H9 (cell line): ENCODE measurements around the gene ZRSR2. TPM values are rescaled to one million over a fixed set of nuclear protein-coding genes. Genes with fewer than 3 reads are reported as not detected.

Source experiments
- DNase-seq: peaks from one replicate; pipeline ENCODE4 v3.0.0-alpha.2; 2017
- H2AFZ ChIP-seq: one replicate; pipeline ENCODE4 v1.6.1; 2013; ENCODE audit warnings: mild to moderate bottlenecking, low read length, control low read depth, moderate library complexity
- H2AK5ac ChIP-seq: 2 replicates; pipeline ENCODE4 v1.6.1; 2013; ENCODE audit warnings: low read length, control low read depth, mixed read lengths; ENCODE audit not compliant: insufficient read length
- H2BK120ac ChIP-seq: one replicate; pipeline ENCODE4 v1.6.1; 2013; ENCODE audit warnings: low read depth, mild to moderate bottlenecking, low read length, control low read depth, inconsistent platforms; ENCODE audit not compliant: poor library complexity, severe bottlenecking
- H2BK12ac ChIP-seq: 2 replicates; pipeline ENCODE4 v1.6.1; 2013; ENCODE audit warnings: low read length, control low read depth, mixed read lengths, low read depth; ENCODE audit not compliant: insufficient read length
- H2BK15ac ChIP-seq: 2 replicates; pipeline ENCODE4 v1.6.1; 2013; ENCODE audit warnings: low read depth, low read length, control low read depth
- H2BK20ac ChIP-seq: one replicate; pipeline ENCODE4 v1.6.1; 2013; ENCODE audit warnings: low read depth, mild to moderate bottlenecking, low read length, control low read depth, inconsistent platforms; ENCODE audit not compliant: poor library complexity, severe bottlenecking
- H2BK5ac ChIP-seq: 2 replicates; pipeline ENCODE4 v1.6.1; 2013; ENCODE audit warnings: low read length, control low read depth, mixed read lengths; ENCODE audit not compliant: insufficient read length
- H3K14ac ChIP-seq: 2 replicates; pipeline ENCODE4 v1.6.1; 2013; ENCODE audit warnings: low read length, control low read depth; ENCODE audit not compliant: insufficient read depth
- H3K18ac ChIP-seq: 2 replicates; pipeline ENCODE4 v1.6.1; 2013; ENCODE audit warnings: low read depth, mild to moderate bottlenecking, mixed read lengths, low read length, control low read depth; ENCODE audit not compliant: insufficient read length
- H3K23ac ChIP-seq: 2 replicates; pipeline ENCODE4 v1.6.1; 2013; ENCODE audit warnings: low read length, control low read depth, mixed read lengths, low read depth; ENCODE audit not compliant: insufficient read length
- H3K23me2 ChIP-seq: 2 replicates; pipeline ENCODE4 v1.6.1; 2013; ENCODE audit warnings: low read depth, mild to moderate bottlenecking, mixed read lengths, low read length, control low read depth; ENCODE audit not compliant: insufficient read length, poor library complexity, severe bottlenecking
- H3K27ac ChIP-seq: 2 replicates; pipeline ENCODE4 v1.5.1; 2013; ENCODE audit warnings: low read length, control low read depth, mixed read lengths, low read depth; ENCODE audit not compliant: insufficient read length
- H3K27me3 ChIP-seq: 2 replicates; pipeline ENCODE4 v1.6.1; 2013; ENCODE audit warnings: low read length, control low read depth, inconsistent platforms; ENCODE audit not compliant: insufficient read depth
- H3K4ac ChIP-seq: 2 replicates; pipeline ENCODE4 v1.6.1; 2013; ENCODE audit warnings: low read depth, mild to moderate bottlenecking, control low read depth, inconsistent platforms, low read length, moderate library complexity
- H3K4me1 ChIP-seq: 2 replicates; pipeline ENCODE4 v1.6.1; 2013; ENCODE audit warnings: low read length, control low read depth, inconsistent platforms; ENCODE audit not compliant: insufficient read depth
- H3K4me2 ChIP-seq: 2 replicates; pipeline ENCODE4 v1.6.1; 2013; ENCODE audit warnings: low read length, control low read depth, mixed read lengths; ENCODE audit not compliant: insufficient read length, insufficient read depth
- H3K56ac ChIP-seq: 2 replicates; pipeline ENCODE4 v1.6.1; 2013; ENCODE audit warnings: low read depth, mild to moderate bottlenecking, mixed read lengths, low read length, control low read depth; ENCODE audit not compliant: insufficient read length
- H3K79me1 ChIP-seq: 2 replicates; pipeline ENCODE4 v1.6.1; 2013; ENCODE audit warnings: low read depth, mild to moderate bottlenecking, moderate library complexity, low read length, control low read depth, inconsistent platforms; ENCODE audit not compliant: insufficient read depth, poor library complexity, severe bottlenecking
- H3K79me2 ChIP-seq: 2 replicates; pipeline ENCODE4 v1.6.1; 2013; ENCODE audit warnings: low read length, control low read depth, inconsistent platforms; ENCODE audit not compliant: insufficient read depth
- H3K9ac ChIP-seq: 2 replicates; pipeline ENCODE4 v1.6.1; 2013; ENCODE audit warnings: low read length, control low read depth, mixed read lengths; ENCODE audit not compliant: insufficient read length; ENCODE audit errors: extremely low read depth
- H3K9me3 ChIP-seq: one replicate; pipeline ENCODE4 v1.6.1; 2013; ENCODE audit warnings: low read depth, low read length, inconsistent platforms; ENCODE audit not compliant: control insufficient read depth
- H3T11ph ChIP-seq: one replicate; pipeline ENCODE4 v1.6.1; 2013; ENCODE audit warnings: mild to moderate bottlenecking, low read length, control low read depth, inconsistent platforms
- H4K20me1 ChIP-seq: one replicate; pipeline ENCODE4 v1.6.1; 2013; ENCODE audit not compliant: control insufficient read depth, insufficient read length, insufficient read depth
- H4K5ac ChIP-seq: 2 replicates; pipeline ENCODE4 v1.6.1; 2013; ENCODE audit warnings: low read depth, mild to moderate bottlenecking, mixed read lengths, low read length, control low read depth; ENCODE audit not compliant: insufficient read length
- H4K8ac ChIP-seq: replicated peaks from 2 replicates; pipeline ENCODE4 v1.6.1; 2013; ENCODE audit warnings: low read length, control low read depth, mixed read lengths, low read depth; ENCODE audit not compliant: insufficient read length
- H4K91ac ChIP-seq: 2 replicates; pipeline ENCODE4 v1.6.1; 2013; ENCODE audit warnings: low read depth, mild to moderate bottlenecking, moderate library complexity, mixed read lengths, low read length, control low read depth; ENCODE audit not compliant: insufficient read length
- H3K27ac Mint-ChIP-seq, 3 experiments: 2 replicates in 2 of 3; 3 replicates in 1 of 3; pipeline ENCODE4 v1.8.0; 2020 to 2021; ENCODE audit warnings: mixed read lengths in 3 of 3, mild to moderate bottlenecking in 1 of 3, moderate library complexity in 1 of 3
- H3K27me3 Mint-ChIP-seq: 2 replicates; pipeline ENCODE4 v1.8.0; 2021; ENCODE audit warnings: low read depth, mild to moderate bottlenecking, moderate library complexity, mixed read lengths
- H3K36me3 Mint-ChIP-seq, 3 experiments: 2 replicates in 2 of 3; 3 replicates in 1 of 3; pipeline ENCODE4 v1.8.0; 2020 to 2021; ENCODE audit warnings: low read depth in 3 of 3, mixed read lengths in 3 of 3; ENCODE audit not compliant: insufficient read depth in 1 of 3
- H3K4me1 Mint-ChIP-seq, 2 experiments: 2 replicates each; pipeline ENCODE4 v1.8.0; 2020; ENCODE audit warnings: mixed read lengths in 2 of 2
- H3K4me3 Mint-ChIP-seq, 2 experiments: 2 replicates in 1 of 2; 3 replicates in 1 of 2; pipeline ENCODE4 v1.8.0; 2020 to 2021; ENCODE audit warnings: mild to moderate bottlenecking in 2 of 2, mixed read lengths in 2 of 2, moderate library complexity in 1 of 2
- H3K9me3 Mint-ChIP-seq, 2 experiments: 2 replicates in 1 of 2; 3 replicates in 1 of 2; pipeline ENCODE4 v1.8.0; 2020; ENCODE audit warnings: mild to moderate bottlenecking in 2 of 2, mixed read lengths in 2 of 2, moderate library complexity in 1 of 2
- CTCF ChIP-seq: fragments of 200-600 bp; sonication (generic); conservative IDR thresholded peaks from 3 replicates; pipeline ENCODE4 v1.8.0; 2021; ENCODE audit warnings: antibody characterized with exemption, mild to moderate bottlenecking
- WGBS: extraction: QIAGEN DNeasy Blood & Tissue Kit; methylation state at CpG from one replicate; pipeline ENCODE4 v1.1.7; 2013; ENCODE audit warnings: missing lambda C conversion rate, low lambda C conversion rate, mixed read lengths; ENCODE audit not compliant: insufficient read length; ENCODE audit errors: extremely low coverage; 5-methylcytosine and 5-hydroxymethylcytosine counted together
- total RNA-seq: library from RNA; stranded (reverse); gene quantifications from 2 replicates; pipeline ENCODE4 v1.2.1, GENCODE V29; 2021

ZRSR2 gene
- total RNA-seq, 1 experiment from 2014 or later, result 21.1 TPM

DNA sequence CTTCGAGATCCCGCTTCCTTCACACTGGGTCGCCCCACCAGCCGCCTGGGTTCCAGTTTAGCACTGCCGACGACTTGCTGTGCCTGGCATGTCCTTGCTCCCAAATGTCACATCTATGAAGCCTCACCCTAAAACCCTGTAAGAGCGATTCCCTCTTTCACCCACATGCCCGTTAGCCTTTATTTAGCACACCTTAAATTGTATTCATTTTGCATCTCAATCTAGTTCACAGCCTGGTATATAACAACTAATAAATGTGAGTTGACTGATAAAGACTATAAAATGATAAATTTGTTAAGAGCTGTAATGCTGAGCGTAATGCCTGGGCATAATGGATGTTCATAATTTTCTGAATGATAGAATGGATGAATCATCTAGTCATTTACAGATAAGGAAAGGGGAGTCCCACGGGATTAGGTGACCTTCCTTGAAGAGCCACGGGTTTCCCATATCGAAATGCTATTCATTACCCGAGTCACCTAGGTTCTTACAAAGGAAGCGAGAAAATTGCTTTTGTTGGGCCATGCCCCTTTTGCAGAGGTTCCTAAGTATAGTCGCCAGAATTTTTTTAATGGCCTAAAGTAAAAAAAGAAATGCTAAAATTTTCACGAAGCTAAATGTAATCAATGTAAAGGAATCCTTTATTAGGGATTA is 65.4 kb downstream of the ZRSR2 start:
- Histone ChIP-seq H3K18ac (no peak overlapping the region), H3K14ac (0 out of 2 replicates have a peak overlapping the region, but pooled peaks have one; percentile 53), H4K20me1 (no peaks in the 10 kb centered on the region), H2BK12ac (no peak overlapping the region), H2AFZ (no peak overlapping the region), H3K56ac (no peak overlapping the region), H3K27ac (peak overlapping the region; percentile 88), H3K9me3 (no peaks in the 10 kb centered on the region), H3K23me2 (peaks cover 19% of the 10 kb centered on the region), H3T11ph (no peak overlapping the region), H3K23ac (no peak overlapping the region), H2AK5ac (no peak overlapping the region), H3K79me1 (no peaks in the 10 kb centered on the region), H2BK120ac (no peak overlapping the region), H4K5ac (no peak overlapping the region), H3K27me3 (no peaks in the 10 kb centered on the region), H2BK20ac (no peak overlapping the region), H3K4ac (no peak overlapping the region), H3K4me2 (peak overlapping the region; percentile 99), H4K91ac (no peak overlapping the region), H3K79me2 (peaks cover 25% of the 10 kb centered on the region), H2BK15ac (no peak overlapping the region; the same call in 1 of the 2 replicates), H3K4me1 (no peaks in the 10 kb centered on the region; the same call in 1 of the 2 replicates), H3K9ac (peak overlapping the region; percentile 69), H4K8ac (no peak overlapping the region), H2BK5ac (no peak overlapping the region)
- Mint-ChIP-seq H3K9me3 (peaks cover 0 to 2% of the 10 kb centered on the region in 2 experiments; a peak in 3 of 5 replicates), H3K36me3 (peaks cover 26 to 34% (median 30%) of the 10 kb centered on the region in 3 experiments; a peak in 6 of 7 replicates), H3K4me3 (peak overlapping the region; percentile 93), H3K27me3 (no peaks in the 10 kb centered on the region), H3K4me1 (peaks cover 38 to 40% of the 10 kb centered on the region in 2 experiments), H3K27ac (peak overlapping the region; percentile 98 to 99 (median 98))
- WGBS, result no CpG with 5 or more reads among the region's 16 CpGs
- no peak for DNase-seq
- TF ChIP-seq CTCF, result no peak
